Measurements from ENCODE around the gene COPG2.

Gene COPG2

GRCh38 chr7:130476297-130477150 is 192.0 kb downstream of the COPG2 start:
- no peak for TF ChIP-seq CTCF (IDR thresholded peaks at IDR 0.05; ENCODE audit: insufficient read depth, missing control alignments)
- no peak for FAIRE-seq
- DNase-seq (ENCODE audit: insufficient read length, low spot score) = no peak

GRCh38 chr7:130475776-130476175 is 192.8 kb downstream of the COPG2 start:
- FAIRE-seq (no peak), DNase-seq (ENCODE audit: insufficient read length, low spot score) (no peak)
- TF ChIP-seq CTCF (IDR thresholded peaks at IDR 0.05; ENCODE audit: insufficient read depth, missing control alignments) = no peak

- FAIRE-seq = no peak
- no peak for DNase-seq (ENCODE audit: insufficient read length, low spot score)
- no peak for TF ChIP-seq CTCF (IDR thresholded peaks at IDR 0.05; ENCODE audit: insufficient read depth, missing control alignments)
Measured at GRCh38 chr7:130473876-130474275, 194.7 kb downstream of the COPG2 start.

GRCh38 chr7:130473289-130473688 is 195.3 kb downstream of the COPG2 start:
- no peak for FAIRE-seq
- TF ChIP-seq CTCF (IDR thresholded peaks at IDR 0.05; ENCODE audit: insufficient read depth, missing control alignments) = no peak
- DNase-seq (ENCODE audit: insufficient read length, low spot score) = no peak

GRCh38 chr7:130471974-130472373 is 196.6 kb downstream of the COPG2 start:
- TF ChIP-seq CTCF (IDR thresholded peaks at IDR 0.05; ENCODE audit: insufficient read depth, missing control alignments) = no peak
- FAIRE-seq = no peak
- no peak for DNase-seq (ENCODE audit: insufficient read length, low spot score)

- FAIRE-seq = no peak
Measured at GRCh38 chr7:130468612-130469011, 199.9 kb downstream of the COPG2 start.

More at GRCh38 chr7:130468612-130469011, 199.9 kb downstream of the COPG2 start:
- no peak for DNase-seq (ENCODE audit: insufficient read length, low spot score)
- TF ChIP-seq CTCF (IDR thresholded peaks at IDR 0.05; ENCODE audit: insufficient read depth, missing control alignments) = no peak
